Ascending aorta (tissue), 2 donors: ENCODE results near the gene CFAP161. TPM values are rescaled to one million over a fixed set of nuclear protein-coding genes. Genes with fewer than 3 reads are reported as not detected.

ENCODE experiments used
- DNase-seq, 2 donors: peaks; one replicate each; pipeline ENCODE4 v3.0.0-alpha.2; 2019; ENCODE audit warnings: low spot score in 2 of 2
- H3K27ac ChIP-seq, 2 donors: fragments of 200-600 bp; sonication (generic); one replicate each; pipeline ENCODE4 v1.5.1; 2016 to 2017; ENCODE audit warnings: mild to moderate bottlenecking in 1 of 2
- H3K27me3 ChIP-seq: fragments of 200-600 bp; sonication (generic); one replicate; pipeline ENCODE4 v1.5.1; 2017
- H3K36me3 ChIP-seq, 2 donors: fragments of 200-600 bp; sonication (generic); one replicate each; pipeline ENCODE4 v1.5.1; 2016
- H3K4me1 ChIP-seq, 2 donors: fragments of 200-600 bp; sonication (generic); one replicate each; pipeline ENCODE4 v1.5.1; 2016 to 2017; ENCODE audit warnings: mild to moderate bottlenecking in 1 of 2
- H3K4me3 ChIP-seq, 2 donors: fragments of 200-600 bp; sonication (generic); one replicate each; pipeline ENCODE4 v1.5.1; 2016 to 2017; ENCODE audit warnings: mild to moderate bottlenecking in 1 of 2
- H3K9me3 ChIP-seq, 2 donors: fragments of 200-600 bp; sonication (generic); one replicate each; pipeline ENCODE4 v1.5.1; 2016
- CTCF ChIP-seq, 3 experiments: fragments of 200-600 bp in 2 of 3; fragments of 450-650 bp in 1 of 3; sonication (generic) in 2 of 3; IDR thresholded peaks; one replicate each; pipeline ENCODE4 v1.5.1; 2016 to 2019; ENCODE audit warnings: antibody characterized with exemption in 3 of 3, mild to moderate bottlenecking in 1 of 3, moderate library complexity in 1 of 3
- intact Hi-C: fragments of 100-400 bp; cut with DNase I; formaldehyde crosslinking; loops from one replicate; pipeline ENCODE4 v1.15.1; 2023
- total RNA-seq: library from RNA; depleted of rRNA; stranded (reverse); fragments of >200 nt; gene quantifications from one replicate; pipeline ENCODE4 v1.1.0, GENCODE V29; 2016

Gene CFAP161
- total RNA-seq, 1 donor from 2014 or later, result not detected

GRCh38 chr15:81194723-81195122, 60.7 kb downstream of the CFAP161 start:
- no peak for DNase-seq
- Histone ChIP-seq H3K36me3 (no peaks in the 10 kb centered on the region), H3K9me3 (no peaks in the 10 kb centered on the region), H3K27me3 (no peaks in the 10 kb centered on the region), H3K4me3 (no peak overlapping the region), H3K27ac (no peak overlapping the region), H3K4me1 (peaks cover 0 to 2% of the 10 kb centered on the region in 2 donors)
- no peak for TF ChIP-seq CTCF (IDR thresholded peaks at IDR 0.05)
- intact Hi-C loops, result no loop called here

DNA sequence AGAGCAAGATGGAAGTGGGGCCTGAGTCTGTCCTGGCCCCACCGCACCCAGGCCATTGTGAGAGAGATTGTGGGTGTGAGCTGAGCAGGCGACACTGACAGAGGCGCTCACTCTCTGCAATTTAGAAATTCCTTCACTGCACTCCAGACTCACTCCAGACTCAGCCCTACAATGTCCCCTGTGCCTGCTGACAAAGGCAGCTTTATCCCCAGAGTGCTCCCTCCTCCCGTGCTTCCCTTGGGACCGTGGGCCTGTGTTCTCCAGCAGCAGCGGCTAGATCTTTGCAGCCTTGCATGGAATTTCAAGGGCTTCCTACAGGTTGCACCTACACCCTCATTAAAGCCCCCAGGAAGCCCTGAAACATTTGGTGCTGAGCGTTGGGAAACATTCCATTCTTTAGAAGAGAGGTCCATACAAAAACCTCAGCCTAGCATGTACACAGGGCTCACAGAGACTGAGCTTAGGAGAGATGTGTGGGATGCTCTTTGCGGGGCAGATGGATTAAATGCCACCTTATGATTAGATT, 61.3 kb downstream of the CFAP161 start:
- H3K27ac ChIP-seq, result no peak overlapping the region

DNA sequence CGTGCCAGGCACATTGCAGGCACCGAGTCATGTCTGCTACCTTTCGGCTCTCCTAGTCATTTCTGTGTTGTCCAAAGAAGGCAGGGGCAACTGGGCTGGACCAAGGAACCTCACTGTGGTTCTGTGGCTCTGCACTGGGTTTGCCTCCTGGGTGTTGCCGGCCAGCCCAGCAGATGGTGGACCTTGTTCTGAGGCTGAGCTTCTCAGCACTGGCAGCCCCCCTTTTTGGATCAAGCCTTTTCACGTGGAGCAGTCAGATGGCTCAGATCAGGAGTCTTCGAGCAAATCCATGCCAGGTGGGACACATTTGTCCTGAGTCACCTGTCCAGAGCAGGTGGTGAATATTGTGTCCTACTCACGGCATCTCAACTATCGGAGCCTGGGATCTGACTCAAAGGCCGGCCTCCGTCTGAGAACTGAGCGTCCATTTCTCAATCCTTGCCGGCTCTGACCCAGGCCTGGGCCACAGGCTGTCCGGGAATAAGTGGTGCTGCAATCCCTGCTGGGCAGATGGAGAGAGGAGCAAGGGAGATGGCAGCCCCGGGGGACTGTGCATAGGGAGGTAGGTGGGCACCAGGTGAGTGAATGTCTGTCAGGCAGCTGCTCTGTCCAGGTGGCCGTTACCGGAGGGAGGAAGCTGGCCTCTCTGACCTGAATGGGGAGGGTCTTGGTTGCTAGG, 62.6 kb downstream of the CFAP161 start, which contains the start of gene IL16:
IL16 (plus strand) TSS at position 304 of the 679 bp plus-strand sequence. CDS start 28,521 bp downstream, outside the sequence.
- intact Hi-C loops, result no loop called here

More for the DNA sequence above, 61.3 kb downstream of the CFAP161 start:
- no peak for TF ChIP-seq CTCF (IDR thresholded peaks at IDR 0.05)
- Histone ChIP-seq H3K4me1 (no peaks in the 10 kb centered on the region), H3K4me3 (no peak overlapping the region), H3K27me3 (no peaks in the 10 kb centered on the region), H3K9me3 (no peaks in the 10 kb centered on the region), H3K36me3 (no peaks in the 10 kb centered on the region)
- no peak for DNase-seq
- intact Hi-C loops, result no loop called here

GRCh38 chr15:81197255-81197630, 63.2 kb downstream of the CFAP161 start:
- no peaks in the 10 kb centered on the region for H3K36me3 ChIP-seq
- DNase-seq, result no peak
- H3K9me3 ChIP-seq, result no peaks in the 10 kb centered on the region
- no peak overlapping the region for H3K27ac ChIP-seq
- no peaks in the 10 kb centered on the region for H3K4me1 ChIP-seq
- no peak overlapping the region for H3K4me3 ChIP-seq
- intact Hi-C loops, result no loop called here
- no peaks in the 10 kb centered on the region for H3K27me3 ChIP-seq
- no peak for TF ChIP-seq CTCF (IDR thresholded peaks at IDR 0.05)

More for the DNA sequence above, 62.6 kb downstream of the CFAP161 start, which contains the start of gene IL16:
- no peak for TF ChIP-seq CTCF (IDR thresholded peaks at IDR 0.05)
- Histone ChIP-seq H3K27me3 (no peaks in the 10 kb centered on the region), H3K4me3 (no peak within 1 kb of the TSS), H3K4me1 (no peaks in the 10 kb centered on the region), H3K36me3 (no peaks in the 10 kb centered on the region), H3K9me3 (no peaks in the 10 kb centered on the region), H3K27ac (no peak within 1 kb of the TSS)
- no peak for DNase-seq

DNA sequence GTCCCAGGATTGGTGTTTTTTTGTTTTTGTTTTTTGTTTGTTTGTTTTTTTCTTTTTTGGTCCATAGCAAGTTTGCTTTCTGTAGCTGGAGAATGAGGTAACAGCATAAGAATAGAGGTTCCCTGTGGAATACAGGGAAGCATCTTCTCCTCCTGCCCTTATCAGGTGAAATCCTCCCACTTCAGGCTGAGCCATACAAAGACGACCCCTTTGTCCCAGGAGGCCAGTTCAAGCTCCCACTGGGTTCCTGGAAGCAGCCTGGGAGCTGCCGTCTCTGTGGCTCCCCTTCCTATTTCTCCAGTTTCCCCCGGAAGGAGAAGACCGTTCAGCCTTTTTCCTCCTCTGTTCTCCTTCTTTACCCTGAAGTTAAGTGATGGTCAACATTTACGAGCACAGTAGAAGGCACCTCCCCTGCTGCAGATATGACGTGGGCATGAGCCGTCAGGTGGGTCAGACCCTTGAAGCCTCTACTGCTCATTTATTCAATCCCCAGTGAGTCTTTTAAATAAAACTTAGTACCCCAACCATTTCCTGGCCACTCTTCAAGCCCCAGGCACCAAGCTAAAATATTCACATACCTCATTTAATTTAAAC, 63.7 kb downstream of the CFAP161 start:
- Histone ChIP-seq H3K4me1 (no peaks in the 10 kb centered on the region), H3K36me3 (no peaks in the 10 kb centered on the region), H3K9me3 (no peaks in the 10 kb centered on the region), H3K27ac (no peak overlapping the region), H3K27me3 (no peaks in the 10 kb centered on the region), H3K4me3 (no peak overlapping the region)
- DNase-seq, result no peak
- intact Hi-C loops, result no loop called here
- TF ChIP-seq CTCF (IDR thresholded peaks at IDR 0.05), result no peak

Other genes with a start within 250 kb of the CFAP161 start
- gene MESD, start 144.5 kb upstream of the CFAP161 start, total RNA-seq, result 6.4 TPM
- gene TLNRD1, start 133.3 kb upstream of the CFAP161 start, total RNA-seq, result 59.3 TPM
- 8.5 TPM for gene IL16, start 62.6 kb downstream of the CFAP161 start, total RNA-seq
- gene STARD5, start 189.9 kb downstream of the CFAP161 start, total RNA-seq, result 4.8 TPM
- gene TMC3, start 239.9 kb downstream of the CFAP161 start, total RNA-seq, result not detected